GM21576 (cell line): Measurements from ENCODE around the gene RAB1A.
"Not testable (repeated sequence)": the region's sequence is repeated elsewhere in the genome, so short reads cannot be mapped to it uniquely, and the experiment has no call there.

Experiments
- ATAC-seq: cut with Tn5 transposase; IDR thresholded peaks from one replicate; pipeline ENCODE4 v1.9.1; 2021; ENCODE audit warnings: mild to moderate bottlenecking, moderate library complexity; ENCODE audit not compliant: unreplicated experiment

Gene RAB1A

GRCh38 chr2:65137197-65137775, 7.4 kb upstream of the RAB1A start:
- ATAC-seq = no peak

GRCh38 chr2:65136253-65136652, 6.3 kb upstream of the RAB1A start:
- ATAC-seq = no peak

GRCh38 chr2:65134158-65134557, 4.3 kb upstream of the RAB1A start:
- no peak for ATAC-seq

- no peak for ATAC-seq
Measured at GRCh38 chr2:65133626-65134025, 3.7 kb upstream of the RAB1A start.

GRCh38 chr2:65132930-65133329, 3.0 kb upstream of the RAB1A start:
- ATAC-seq = not testable (repeated sequence)

- ATAC-seq = peak; percentile 30
Measured at GRCh38 chr2:65130664-65131175, 814 bp upstream of the RAB1A start.

GRCh38 chr2:65129286-65129825, 550 bp downstream of the RAB1A start:
- ATAC-seq = no peak

- no peak for ATAC-seq
Measured at GRCh38 chr2:65128297-65129190, 1.4 kb downstream of the RAB1A start.

- ATAC-seq = not testable (repeated sequence)
Measured at GRCh38 chr2:65125457-65125856, 4.4 kb downstream of the RAB1A start.

GRCh38 chr2:65122313-65122712, 7.6 kb downstream of the RAB1A start:
- ATAC-seq = no peak

- no peak for ATAC-seq
Measured at GRCh38 chr2:65120990-65121693, 8.8 kb downstream of the RAB1A start.

GRCh38 chr2:65116645-65117044, 13.3 kb downstream of the RAB1A start:
- ATAC-seq = no peak

GRCh38 chr2:65114921-65115320, 15.0 kb downstream of the RAB1A start:
- ATAC-seq = no peak

- ATAC-seq = no peak
Measured at GRCh38 chr2:65113816-65114215, 16.1 kb downstream of the RAB1A start.

GRCh38 chr2:65113229-65113628, 16.7 kb downstream of the RAB1A start:
- no peak for ATAC-seq

GRCh38 chr2:65112633-65113032, 17.3 kb downstream of the RAB1A start:
- ATAC-seq = no peak

- ATAC-seq = no peak
Measured at GRCh38 chr2:65108780-65109179, 21.1 kb downstream of the RAB1A start.

- ATAC-seq = no peak
Measured at GRCh38 chr2:65107530-65107929, 22.4 kb downstream of the RAB1A start.

- ATAC-seq = no peak
Measured at GRCh38 chr2:65103013-65103715, 26.7 kb downstream of the RAB1A start.

- ATAC-seq = no peak
Measured at GRCh38 chr2:65101071-65101470, 28.8 kb downstream of the RAB1A start.

GRCh38 chr2:65098741-65099140, 31.2 kb downstream of the RAB1A start:
- ATAC-seq = no peak
